Measurements from ENCODE around the gene CTAGE9.
"Not testable (repeated sequence)": the region's sequence is repeated elsewhere in the genome, so short reads cannot be mapped to it uniquely, and the experiment has no call there.

CTAGE9 gene

GRCh38 chr6:131710917-131711316 lies at the start of gene CTAGE9:
TSS of gene CTAGE9 (minus strand) at chr6:131711017. CDS start at chr6:131711017, 0 bp downstream.
- not testable (repeated sequence) for DNase-seq

- DNase-seq = no peak
These were observed 48.1 kb upstream of the CTAGE9 start for GRCh38 chr6:131758920-131759319.

GRCh38 chr6:131756039-131756438 lies 45.2 kb upstream of the CTAGE9 start:
- no peak for DNase-seq

- DNase-seq = no peak
These were observed 44.8 kb upstream of the CTAGE9 start for GRCh38 chr6:131755597-131755996.

- no peak for DNase-seq
These were observed 44.1 kb upstream of the CTAGE9 start for GRCh38 chr6:131754715-131755567.

GRCh38 chr6:131754088-131754487 lies 43.3 kb upstream of the CTAGE9 start:
- DNase-seq = no peak

GRCh38 chr6:131751012-131751715 lies 40.3 kb upstream of the CTAGE9 start:
- not testable (repeated sequence) for DNase-seq

- DNase-seq = no peak
These were observed 38.2 kb upstream of the CTAGE9 start for GRCh38 chr6:131749023-131749422.

GRCh38 chr6:131747821-131748353 lies 37.1 kb upstream of the CTAGE9 start:
- DNase-seq = no peak

- no peak for DNase-seq
These were observed 34.7 kb upstream of the CTAGE9 start for GRCh38 chr6:131745476-131745875.

GRCh38 chr6:131744432-131745287 lies 33.8 kb upstream of the CTAGE9 start:
- DNase-seq = no peak

GRCh38 chr6:131741688-131742393 lies 31.0 kb upstream of the CTAGE9 start:
- no peak for DNase-seq

GRCh38 chr6:131740161-131740560 lies 29.3 kb upstream of the CTAGE9 start:
- DNase-seq = no peak

- no peak for DNase-seq
These were observed 28.3 kb upstream of the CTAGE9 start for GRCh38 chr6:131739136-131739535.

GRCh38 chr6:131736811-131737210 lies 26.0 kb upstream of the CTAGE9 start:
- no peak for DNase-seq

- no peak for DNase-seq
These were observed 25.3 kb upstream of the CTAGE9 start for GRCh38 chr6:131736003-131736596.

- no peak for DNase-seq
These were observed 22.7 kb upstream of the CTAGE9 start for GRCh38 chr6:131733376-131734016.

- DNase-seq = no peak
These were observed 20.4 kb upstream of the CTAGE9 start for GRCh38 chr6:131731224-131731623.

- no peak for DNase-seq
These were observed 19.4 kb upstream of the CTAGE9 start for GRCh38 chr6:131730264-131730663.

- no peak for DNase-seq
These were observed 18.7 kb upstream of the CTAGE9 start for GRCh38 chr6:131729550-131729949.

GRCh38 chr6:131728296-131728939 lies 17.6 kb upstream of the CTAGE9 start:
- no peak for DNase-seq

All from activated T-cell treated with anti-CD3 and anti-CD28 coated beads for 4 hours (primary cell).